Prostate gland (tissue), 2 donors: Measurements from ENCODE around the gene MRPL10.

ENCODE experiments used
- POLR2A ChIP-seq: fragments of 450-650 bp; IDR thresholded peaks from one replicate; pipeline ENCODE4 v1.6.1; 2016; ENCODE audit warnings: antibody characterized with exemption, mild to moderate bottlenecking
- POLR2AphosphoS5 ChIP-seq: sonication (generic); formaldehyde crosslinking; IDR thresholded peaks from one replicate; pipeline ENCODE4 v1.6.1; 2017; ENCODE audit warnings: antibody characterized with exemption
- TF ChIP-seq, protein P1 (sequence below), 4 experiments: fragments of 200-600 bp in 2 of 4; fragments of 450-650 bp in 2 of 4; sonication (generic) in 2 of 4; IDR thresholded peaks; 1 replicate in 3 of 4; 2 replicates in 1 of 4; pipeline ENCODE4 v1.5.1; 2016 to 2019; ENCODE audit warnings: antibody characterized with exemption in 4 of 4, mild to moderate bottlenecking in 2 of 4, moderate library complexity in 2 of 4

GRCh38 chr17:47878203-47879027 is 47.1 kb upstream of the MRPL10 start:
- TF ChIP-seq, protein P1, sequence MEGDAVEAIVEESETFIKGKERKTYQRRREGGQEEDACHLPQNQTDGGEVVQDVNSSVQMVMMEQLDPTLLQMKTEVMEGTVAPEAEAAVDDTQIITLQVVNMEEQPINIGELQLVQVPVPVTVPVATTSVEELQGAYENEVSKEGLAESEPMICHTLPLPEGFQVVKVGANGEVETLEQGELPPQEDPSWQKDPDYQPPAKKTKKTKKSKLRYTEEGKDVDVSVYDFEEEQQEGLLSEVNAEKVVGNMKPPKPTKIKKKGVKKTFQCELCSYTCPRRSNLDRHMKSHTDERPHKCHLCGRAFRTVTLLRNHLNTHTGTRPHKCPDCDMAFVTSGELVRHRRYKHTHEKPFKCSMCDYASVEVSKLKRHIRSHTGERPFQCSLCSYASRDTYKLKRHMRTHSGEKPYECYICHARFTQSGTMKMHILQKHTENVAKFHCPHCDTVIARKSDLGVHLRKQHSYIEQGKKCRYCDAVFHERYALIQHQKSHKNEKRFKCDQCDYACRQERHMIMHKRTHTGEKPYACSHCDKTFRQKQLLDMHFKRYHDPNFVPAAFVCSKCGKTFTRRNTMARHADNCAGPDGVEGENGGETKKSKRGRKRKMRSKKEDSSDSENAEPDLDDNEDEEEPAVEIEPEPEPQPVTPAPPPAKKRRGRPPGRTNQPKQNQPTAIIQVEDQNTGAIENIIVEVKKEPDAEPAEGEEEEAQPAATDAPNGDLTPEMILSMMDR (IDR thresholded peaks at IDR 0.05) = no peak
- TF ChIP-seq POLR2A (no peak), POLR2AphosphoS5 (no peak)
